Common myeloid progenitor, CD34-positive (primary cell): ENCODE data around the gene SPTBN1.

Experiments used
- CTCF ChIA-PET: fragments of 350-600 bp; sonication (Branson Sonifier 250); formaldehyde crosslinking; loops from one replicate; lab custom pipeline; 2021; ENCODE audit warnings: antibody characterized with exemption; lab: Charles Lee
- POLR2A ChIA-PET: fragments of 350-600 bp; sonication (Branson Sonifier 250); formaldehyde crosslinking; loops from one replicate; lab custom pipeline; 2021; ENCODE audit warnings: antibody characterized with exemption; lab: Charles Lee
- DNase-seq, 3 donors: peaks; one replicate each; pipeline versions ENCODE4 v3.0.0 to v3.0.0-alpha.2; 2013
- H3K27ac ChIP-seq, 2 experiments: 1 replicate in 1 of 2; 2 replicates in 1 of 2; pipeline ENCODE4 v1.7.0; 2013; ENCODE audit warnings: inconsistent platforms in 2 of 2, low read length in 2 of 2, mild to moderate bottlenecking in 2 of 2, low read depth in 1 of 2, moderate library complexity in 1 of 2; ENCODE audit not compliant: severe bottlenecking in 2 of 2, insufficient read depth in 1 of 2, poor library complexity in 1 of 2
- H3K27me3 ChIP-seq, 5 experiments: replicated peaks in 2 of 5; 1 replicate in 3 of 5; 2 replicates in 2 of 5; pipeline versions ENCODE4 v1.6.1 to v1.7.0; 2013; ENCODE audit warnings: low read length in 4 of 5, mild to moderate bottlenecking in 2 of 5, moderate library complexity in 2 of 5, inconsistent platforms in 1 of 5; ENCODE audit not compliant: insufficient read depth in 5 of 5, control insufficient read depth in 4 of 5
- H3K36me3 ChIP-seq, 4 experiments: 1 replicate in 2 of 4; 2 replicates in 2 of 4; pipeline versions ENCODE4 v1.6.1 to v1.7.0; 2013; ENCODE audit warnings: low read length in 3 of 4, control low read depth in 1 of 4, mild to moderate bottlenecking in 1 of 4; ENCODE audit not compliant: control insufficient read depth in 4 of 4, insufficient read depth in 4 of 4
- H3K4me1 ChIP-seq, 4 experiments: 1 replicate in 3 of 4; 2 replicates in 1 of 4; pipeline versions ENCODE4 v1.6.1 to v1.7.1; 2013; ENCODE audit warnings: low read length in 3 of 4, mild to moderate bottlenecking in 3 of 4, control low read depth in 1 of 4, inconsistent platforms in 1 of 4, moderate library complexity in 1 of 4; ENCODE audit not compliant: control insufficient read depth in 4 of 4, insufficient read depth in 4 of 4; ENCODE audit errors: control extremely low read depth in 1 of 4
- H3K4me3 ChIP-seq, 7 experiments: 1 replicate in 4 of 7; 2 replicates in 3 of 7; pipeline versions ENCODE4 v1.5.1 to v1.7.0; 2013; ENCODE audit warnings: mild to moderate bottlenecking in 7 of 7, low read length in 6 of 7, moderate library complexity in 6 of 7, inconsistent platforms in 2 of 7, low read depth in 2 of 7, control low read depth in 1 of 7; ENCODE audit not compliant: insufficient read depth in 4 of 7, control insufficient read depth in 1 of 7; ENCODE audit errors: extremely low read depth in 1 of 7
- H3K9me3 ChIP-seq, 5 experiments: 1 replicate in 4 of 5; 2 replicates in 1 of 5; pipeline versions ENCODE4 v1.6.1 to v1.7.1; 2013; ENCODE audit warnings: low read length in 4 of 5, mild to moderate bottlenecking in 2 of 5, inconsistent platforms in 1 of 5, low read depth in 1 of 5, moderate library complexity in 1 of 5; ENCODE audit not compliant: control insufficient read depth in 4 of 5, insufficient read depth in 2 of 5; ENCODE audit errors: control extremely low read depth in 1 of 5
- WGBS: methylation state at CpG from one replicate; pipeline ENCODE4 v1.1.5; 2013; ENCODE audit not compliant: insufficient coverage; 5-methylcytosine and 5-hydroxymethylcytosine counted together

SPTBN1 gene

GRCh38 chr2:54634564-54635511 lies 178.7 kb downstream of the SPTBN1 start:
- no peaks in the 10 kb centered on the region for H3K27me3 ChIP-seq
- ChIA-PET CTCF (interaction anchor here (1.1 to 2.0 kb wide), 4 partner anchors 10 to 112 kb away, joined by 3 to 12 read pairs (median 4); no protein-coding TSS in a partner anchor), POLR2A (no interaction called here)
- H3K4me1 ChIP-seq = no peaks in the 10 kb centered on the region
- H3K9me3 ChIP-seq = no peaks in the 10 kb centered on the region
- no peak for DNase-seq
- 96% methylated on average over 11 of the region's 16 CpGs for WGBS
- H3K27ac ChIP-seq = no peak overlapping the region
- no peak overlapping the region for H3K4me3 ChIP-seq
- H3K36me3 ChIP-seq = peaks cover 49 to 94% (median 74%) of the 10 kb centered on the region in 4 experiments

DNA sequence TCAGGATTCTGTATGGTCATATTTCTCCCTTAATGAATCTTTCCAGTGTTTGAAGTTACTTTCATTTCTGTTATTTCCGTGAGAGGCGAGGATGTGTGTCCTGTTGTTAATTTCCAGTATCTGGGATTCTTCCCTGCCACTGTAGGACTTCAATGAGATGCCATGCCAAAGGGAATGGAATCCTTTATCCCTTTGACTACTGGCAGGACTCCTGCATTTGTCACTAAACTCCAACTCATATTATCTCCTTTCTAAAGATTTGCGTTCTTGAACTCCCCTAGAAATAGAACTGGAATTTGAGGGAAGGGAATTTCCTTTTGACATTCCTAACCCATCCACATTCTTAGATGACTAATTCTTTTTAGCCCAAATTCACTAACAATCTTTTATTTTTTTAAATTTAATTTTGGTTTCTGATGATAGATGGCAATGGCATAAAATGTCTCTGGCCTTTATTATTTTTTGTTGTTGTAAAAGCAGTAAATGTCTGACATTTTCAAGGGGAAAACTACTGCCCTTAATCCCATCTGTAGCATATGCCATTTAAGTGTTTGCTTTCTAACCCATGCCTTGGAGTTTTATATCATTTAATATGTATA lies 179.5 kb downstream of the SPTBN1 start:
- no peak overlapping the region for H3K4me3 ChIP-seq
- CTCF ChIA-PET = interaction anchor here (1.1 kb wide), 1 partner anchor 113 kb away, joined by 4 read pairs; no protein-coding TSS in a partner anchor
- no peak overlapping the region for H3K27ac ChIP-seq
- H3K36me3 ChIP-seq = peaks cover 45 to 92% (median 71%) of the 10 kb centered on the region in 4 experiments
- no peak for DNase-seq
- H3K9me3 ChIP-seq = no peaks in the 10 kb centered on the region
- H3K4me1 ChIP-seq = no peaks in the 10 kb centered on the region
- 100% methylated on average over 2 of the region's 3 CpGs for WGBS
- H3K27me3 ChIP-seq = no peaks in the 10 kb centered on the region
- POLR2A ChIA-PET = no interaction called here

- Histone ChIP-seq H3K9me3 (no peaks in the 10 kb centered on the region), H3K36me3 (peaks cover 44 to 89% (median 63%) of the 10 kb centered on the region in 4 experiments), H3K27me3 (no peaks in the 10 kb centered on the region), H3K4me1 (no peaks in the 10 kb centered on the region), H3K4me3 (no peak overlapping the region), H3K27ac (no peak overlapping the region)
- ChIA-PET POLR2A (no interaction called here), CTCF (interaction anchor here (0.8 to 1.3 kb wide), 4 partner anchors 9 to 132 kb away, joined by 3 to 4 read pairs (median 3); no protein-coding TSS in a partner anchor)
- DNase-seq = no peak
- WGBS = 93% methylated on average over 5 of the region's 9 CpGs
These were observed 180.4 kb downstream of the SPTBN1 start for GRCh38 chr2:54636415-54637139.

GRCh38 chr2:54638103-54638502 lies 182.0 kb downstream of the SPTBN1 start:
- Histone ChIP-seq H3K9me3 (no peaks in the 10 kb centered on the region), H3K4me1 (no peaks in the 10 kb centered on the region), H3K27me3 (no peaks in the 10 kb centered on the region), H3K27ac (no peak overlapping the region), H3K4me3 (no peak overlapping the region), H3K36me3 (peaks cover 44 to 85% (median 63%) of the 10 kb centered on the region in 4 experiments)
- ChIA-PET CTCF (interaction anchor here (0.7 to 5.4 kb wide), 4 partner anchors 9 to 114 kb away, joined by 3 to 15 read pairs (median 3); no protein-coding TSS in a partner anchor), POLR2A (no interaction called here)
- 100% methylated on average over 1 of the region's 3 CpGs for WGBS
- DNase-seq = no peak

DNA sequence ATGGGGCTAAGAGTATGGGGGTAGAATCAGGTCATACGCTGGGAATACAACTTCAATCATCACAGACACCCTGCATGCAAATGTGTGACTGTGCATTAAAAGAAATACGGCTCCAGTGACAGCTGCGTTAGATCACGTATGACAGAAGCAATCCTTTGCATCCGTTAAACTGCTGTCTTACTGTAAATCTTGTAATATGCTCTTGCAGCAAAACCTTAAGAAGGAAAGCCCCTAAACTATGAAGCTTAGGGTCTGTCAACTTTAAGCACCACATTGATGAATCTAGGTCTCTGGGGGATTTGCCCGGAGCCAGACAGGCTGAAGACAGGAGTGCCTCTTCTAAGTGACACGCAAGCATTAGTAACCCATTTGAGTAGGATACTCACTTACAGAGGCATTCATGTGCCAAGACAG lies 182.7 kb downstream of the SPTBN1 start:
- Histone ChIP-seq H3K27ac (no peak overlapping the region), H3K4me3 (no peak overlapping the region), H3K36me3 (peaks cover 44 to 85% (median 59%) of the 10 kb centered on the region in 4 experiments), H3K27me3 (no peaks in the 10 kb centered on the region), H3K4me1 (no peaks in the 10 kb centered on the region), H3K9me3 (no peaks in the 10 kb centered on the region)
- POLR2A ChIA-PET = no interaction called here
- no peak for DNase-seq
- WGBS = 99% methylated on average over 7 of the region's 7 CpGs
- CTCF ChIA-PET = interaction anchor here (0.7 to 5.4 kb wide), 6 partner anchors 26 to 532 kb away, joined by 3 to 15 read pairs (median 4); no protein-coding TSS in a partner anchor

DNA sequence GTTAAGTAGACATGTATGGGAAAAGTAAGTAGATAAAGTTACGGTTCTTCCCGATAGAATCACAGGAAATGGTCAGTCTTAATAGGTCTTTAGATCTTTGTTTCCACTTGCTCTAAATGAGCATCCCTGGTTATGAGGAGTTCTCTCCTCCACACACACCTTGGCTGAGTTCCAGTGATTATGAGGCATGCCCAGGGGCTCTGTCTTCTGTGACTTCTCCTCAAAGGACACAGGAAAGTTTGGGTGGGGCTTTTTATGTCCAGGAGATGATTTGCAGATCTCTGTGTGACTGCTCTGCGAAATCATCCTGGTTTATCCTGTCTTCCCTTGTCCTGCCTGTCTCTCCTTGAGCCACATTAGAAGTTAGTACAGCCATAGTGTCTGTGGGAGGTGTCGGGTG lies 183.5 kb downstream of the SPTBN1 start:
- Histone ChIP-seq H3K36me3 (peaks cover 40 to 85% (median 59%) of the 10 kb centered on the region in 4 experiments), H3K4me1 (no peaks in the 10 kb centered on the region), H3K27me3 (no peaks in the 10 kb centered on the region), H3K27ac (no peak overlapping the region), H3K9me3 (no peaks in the 10 kb centered on the region), H3K4me3 (no peak overlapping the region)
- whole genome bisulfite sequencing = 96% methylated on average over 3 of the region's 4 CpGs
- ChIA-PET CTCF (interaction anchor here (0.9 to 5.4 kb wide), 5 partner anchors 9 to 533 kb away, joined by 3 to 15 read pairs (median 4); no protein-coding TSS in a partner anchor), POLR2A (interaction anchor here (1.2 kb wide), 1 partner anchor 116 kb away, joined by 8 read pairs; no protein-coding TSS in a partner anchor)
- DNase-seq = no peak
